ENCODE data around the gene GNAQ.

Gene GNAQ

DNA sequence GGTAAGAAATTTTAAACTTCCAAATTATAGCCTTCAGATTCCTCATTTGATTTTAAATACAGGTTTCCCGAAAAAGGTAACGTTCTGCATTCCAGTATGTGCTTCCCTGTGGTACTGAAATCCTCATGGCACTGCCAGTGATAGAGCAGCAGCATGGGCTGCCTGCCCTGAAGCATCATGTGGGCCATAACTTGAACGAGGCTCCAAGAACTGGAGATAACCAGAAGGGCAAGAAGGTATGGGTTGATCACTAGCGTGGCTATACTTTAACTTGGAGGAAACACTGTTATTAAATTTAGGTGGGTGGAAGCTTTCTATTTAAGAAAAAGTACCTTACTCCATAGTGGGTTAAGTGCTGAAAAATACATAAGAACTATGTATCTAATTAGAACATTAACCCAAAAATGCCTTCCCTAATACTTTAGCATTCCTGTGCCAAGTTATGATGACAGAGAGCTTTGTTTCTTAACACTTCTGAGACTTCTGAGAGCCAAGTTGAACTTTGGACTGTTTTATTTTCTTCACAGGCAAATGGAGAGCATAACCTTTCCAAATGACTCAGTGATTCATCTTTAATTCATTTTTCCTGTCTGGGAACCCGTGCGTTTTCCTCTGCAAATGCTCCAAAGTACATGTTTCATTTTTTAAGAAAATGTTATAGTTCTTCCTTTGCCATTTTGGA is 192.0 kb downstream of the GNAQ start:
- no peak for DNase-seq

DNA sequence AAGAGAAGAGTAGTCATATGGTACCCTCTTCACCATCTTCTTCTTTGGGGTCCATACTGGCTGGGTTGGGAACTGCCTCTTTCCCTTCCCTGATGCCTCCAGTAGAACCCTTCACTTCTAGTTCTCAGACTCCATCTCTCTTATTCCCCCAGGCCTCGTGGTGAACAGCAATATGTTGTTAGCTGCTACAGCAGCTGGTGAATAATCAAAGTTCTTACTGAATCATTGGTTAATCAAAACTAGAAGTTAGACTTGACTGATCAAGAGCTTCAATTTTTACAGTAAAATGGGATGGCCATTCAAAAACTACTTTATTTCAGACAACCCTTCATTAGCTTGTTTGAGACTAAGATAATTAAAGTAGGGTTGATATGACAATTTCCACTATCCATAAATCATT is 192.6 kb downstream of the GNAQ start:
- DNase-seq = no peak

DNA sequence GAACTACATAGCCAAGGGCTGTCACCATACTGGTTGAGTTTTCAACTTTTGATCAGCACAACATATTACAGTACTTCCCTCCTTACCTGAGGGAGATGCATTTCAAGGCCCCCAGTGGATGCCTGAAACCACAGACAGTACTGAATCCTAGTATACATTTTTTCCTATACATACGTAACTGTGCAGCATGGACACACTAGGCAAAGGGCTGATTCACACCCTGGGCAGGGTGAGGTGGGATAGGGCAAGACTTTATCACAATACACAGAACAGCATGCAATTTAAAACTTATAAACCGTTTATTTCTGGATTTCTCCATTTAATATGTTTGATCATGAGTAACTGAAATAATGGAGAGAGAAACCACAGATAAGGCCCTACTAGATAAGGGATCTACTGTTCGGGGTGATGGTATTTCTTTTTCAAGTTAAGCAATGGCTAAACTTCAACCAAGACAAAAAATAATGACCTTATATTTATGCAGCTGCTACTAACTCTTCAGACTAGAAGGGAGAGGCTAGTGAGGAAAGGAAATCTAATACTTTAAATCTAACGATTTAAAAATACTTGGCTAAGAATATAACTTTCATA is 196.6 kb downstream of the GNAQ start:
- DNase-seq = no peak

DNA sequence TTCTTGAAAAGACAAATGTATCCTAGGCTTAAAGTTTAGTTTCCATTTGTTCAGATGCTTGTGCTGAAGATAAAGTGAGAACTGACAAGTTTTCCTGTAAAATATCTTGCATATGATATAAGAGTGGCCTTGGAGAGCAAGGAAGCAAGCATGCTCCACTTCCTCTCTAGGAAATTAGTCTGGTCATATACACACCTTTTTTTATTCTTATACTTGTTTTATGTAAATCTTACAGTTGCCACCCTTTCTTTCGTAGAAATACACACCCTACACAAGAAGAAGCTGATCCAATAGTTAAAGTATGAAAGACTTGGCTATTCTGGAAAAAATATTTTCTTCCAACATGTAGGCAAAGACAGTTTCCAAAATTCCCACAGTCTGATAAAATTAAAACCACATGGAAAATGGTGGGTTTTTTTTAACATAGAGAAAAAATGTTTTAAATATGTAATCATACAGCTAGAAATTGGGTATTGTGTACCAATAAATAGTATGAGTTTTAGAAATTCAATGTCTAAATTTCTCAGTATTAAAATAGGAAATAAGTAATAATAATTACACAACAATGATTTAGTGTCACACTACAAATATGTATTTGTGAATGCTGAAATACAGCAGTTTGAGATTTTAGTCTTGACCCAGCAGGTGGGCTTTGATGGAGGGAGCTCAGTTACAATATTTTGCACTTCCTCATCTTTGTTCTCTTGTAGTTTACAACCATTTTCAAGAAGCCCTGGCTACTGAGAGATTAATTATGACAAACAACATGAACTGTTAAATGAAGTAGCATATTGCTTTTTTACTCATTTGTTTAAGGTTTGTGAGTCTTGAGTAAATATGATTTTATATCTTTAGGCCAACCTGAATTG is 197.8 kb downstream of the GNAQ start:
- peak in 2 of 3 experiments; percentile 34 to 72 for DNase-seq

DNA sequence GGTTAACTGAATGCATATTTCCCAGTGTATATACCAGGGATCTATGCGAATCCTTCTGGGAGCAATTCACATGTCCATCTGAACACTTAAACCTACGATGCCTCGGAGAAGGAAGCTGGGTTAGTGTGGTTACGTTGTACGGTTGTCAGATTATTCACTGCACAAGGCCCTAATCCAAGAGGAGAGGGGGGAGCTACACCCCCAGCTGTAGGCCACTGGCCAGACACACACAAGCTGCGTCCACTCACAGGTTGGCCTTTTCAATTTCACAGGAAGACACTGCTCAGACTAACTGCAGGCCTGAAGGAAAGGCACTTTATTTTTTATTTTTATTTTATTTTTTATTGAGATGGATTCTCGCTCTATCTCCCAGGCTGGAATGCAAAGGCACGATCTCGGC is 199.0 kb downstream of the GNAQ start:
- DNase-seq = no peak

DNA sequence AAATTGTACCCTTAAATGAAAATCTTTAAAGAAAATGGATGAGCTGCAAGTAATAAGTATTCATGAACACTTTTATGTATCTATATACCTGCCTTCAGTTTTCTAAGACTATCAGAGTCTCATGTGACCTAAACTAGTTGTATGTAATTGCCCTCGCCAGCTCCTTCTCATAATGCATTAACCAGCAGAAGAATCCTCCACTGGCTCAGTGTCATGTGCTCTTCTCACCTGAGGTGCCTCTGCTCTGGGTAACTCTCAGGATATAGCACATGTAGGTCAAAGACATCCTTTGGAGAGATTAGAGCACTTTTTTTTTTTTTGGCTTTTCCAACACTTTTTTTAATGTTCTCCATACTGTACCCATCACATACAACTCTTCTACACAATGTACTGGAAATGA is 199.8 kb downstream of the GNAQ start:
- DNase-seq = no peak

DNA sequence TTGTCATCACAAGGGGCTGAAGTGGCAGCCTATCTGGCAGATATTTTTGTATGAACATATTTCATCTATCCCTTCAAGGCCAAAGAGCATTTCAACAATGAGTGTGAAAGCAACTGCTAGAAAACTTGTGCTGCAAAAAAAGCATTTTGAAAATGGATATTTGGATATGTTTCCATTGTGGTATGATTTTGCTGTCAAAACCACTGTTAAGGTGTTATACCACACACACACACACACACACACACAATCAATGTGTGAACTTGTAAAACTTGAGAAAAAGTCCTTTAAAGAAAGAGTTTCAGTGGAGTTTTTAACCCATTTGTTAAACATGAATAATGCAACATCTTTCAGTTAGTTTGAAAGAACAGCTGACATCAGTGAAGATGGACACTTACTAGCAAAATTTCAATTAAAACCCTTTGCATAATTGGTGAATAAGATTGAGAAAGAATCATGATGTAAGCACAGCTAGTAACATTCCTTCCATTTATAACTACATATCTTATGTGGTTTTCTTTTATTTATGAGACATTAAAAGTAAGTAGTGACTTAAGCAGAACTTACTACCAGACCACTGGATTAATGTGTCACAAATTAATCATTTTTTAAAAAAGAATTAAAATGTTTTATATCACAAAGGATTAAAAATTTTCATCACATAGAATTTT is 200.9 kb downstream of the GNAQ start:
- DNase-seq = no peak

DNA sequence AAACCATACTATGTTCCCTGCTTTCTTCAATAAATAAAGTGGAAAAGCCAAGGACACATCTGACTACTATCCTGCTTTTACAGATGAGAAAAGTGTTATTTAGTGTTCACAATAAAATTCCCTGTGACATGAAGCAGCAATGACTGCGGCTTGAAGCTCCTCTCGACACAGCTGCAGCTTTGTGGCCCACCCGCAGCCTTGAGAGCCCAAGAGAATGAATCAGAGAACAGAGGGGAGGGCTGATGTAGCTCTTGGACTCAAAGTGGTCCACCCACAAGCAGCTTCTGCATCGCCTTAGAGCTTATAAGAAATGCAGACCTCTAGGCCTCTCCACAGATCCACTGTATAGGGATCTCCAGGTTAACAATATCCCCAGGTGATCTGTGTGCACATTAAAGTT is 202.2 kb downstream of the GNAQ start:
- no peak for DNase-seq

DNA sequence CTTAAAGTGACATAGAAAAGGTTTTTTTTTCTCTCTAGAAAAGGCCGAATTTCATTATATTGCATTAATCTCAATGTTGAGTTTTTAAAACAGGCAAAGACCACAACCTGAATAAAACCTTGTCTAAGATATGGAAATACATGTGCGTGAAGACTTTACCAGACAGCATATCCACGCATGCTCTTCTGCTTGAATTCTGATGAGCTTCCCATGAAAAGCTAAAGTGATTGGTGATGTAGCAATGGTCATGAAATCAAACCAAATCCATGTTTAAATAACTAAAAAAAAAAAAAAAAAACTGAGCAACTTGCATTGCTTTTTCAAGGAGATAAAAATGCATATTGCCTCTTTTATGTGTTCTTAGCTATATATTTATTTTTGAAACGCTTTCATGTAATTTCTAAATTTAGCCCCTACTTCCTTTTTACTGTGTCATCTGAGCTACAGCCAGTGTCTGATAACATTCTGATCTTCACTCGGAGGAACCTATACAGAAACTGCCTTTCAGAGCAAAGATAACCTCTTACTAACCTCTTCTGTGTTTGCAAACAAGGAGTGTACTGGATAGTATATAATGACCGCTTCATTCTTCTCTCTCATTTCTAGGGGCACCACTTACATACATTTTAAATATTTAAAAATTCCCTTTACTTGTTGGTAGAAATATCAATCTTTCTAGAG is 204.4 kb downstream of the GNAQ start:
- no peak for DNase-seq

DNA sequence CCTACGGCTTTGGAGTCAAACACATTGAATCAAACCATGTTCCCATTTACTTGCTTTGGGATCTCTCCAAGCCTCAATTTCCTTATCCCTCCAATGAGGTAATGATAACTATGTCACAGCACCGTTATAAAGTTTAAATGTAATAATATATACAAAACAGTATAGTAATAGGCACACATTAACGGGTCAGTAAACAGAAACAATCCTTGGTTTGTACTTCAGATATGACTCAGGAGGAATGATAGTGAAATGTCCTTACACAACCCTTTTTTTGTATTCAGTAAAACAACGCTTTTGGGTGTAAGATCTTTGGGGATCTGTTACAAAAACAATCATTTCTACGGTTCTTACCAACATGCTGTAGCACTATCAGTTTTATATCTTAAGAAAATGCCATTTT is 205.0 kb downstream of the GNAQ start:
- DNase-seq = no peak

DNA sequence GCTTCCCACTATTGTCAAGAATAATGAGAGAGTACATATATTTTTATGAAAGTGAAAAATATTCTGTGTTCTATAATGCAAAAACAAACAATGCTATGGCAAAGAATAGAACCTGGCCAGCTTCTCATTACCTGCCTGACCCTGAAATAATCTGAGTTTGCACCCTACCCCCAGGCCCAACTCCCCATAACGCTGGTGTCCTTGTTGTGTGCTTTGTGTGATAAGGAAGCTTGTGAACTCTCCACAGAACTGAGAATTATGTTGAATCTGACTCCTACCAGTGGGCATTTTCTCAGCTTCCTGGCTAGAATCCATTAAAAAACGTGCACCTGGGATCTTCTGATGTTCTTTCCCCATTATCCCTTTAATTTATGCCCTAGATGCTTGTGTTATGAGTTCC is 205.5 kb downstream of the GNAQ start:
- no peak for DNase-seq

DNA sequence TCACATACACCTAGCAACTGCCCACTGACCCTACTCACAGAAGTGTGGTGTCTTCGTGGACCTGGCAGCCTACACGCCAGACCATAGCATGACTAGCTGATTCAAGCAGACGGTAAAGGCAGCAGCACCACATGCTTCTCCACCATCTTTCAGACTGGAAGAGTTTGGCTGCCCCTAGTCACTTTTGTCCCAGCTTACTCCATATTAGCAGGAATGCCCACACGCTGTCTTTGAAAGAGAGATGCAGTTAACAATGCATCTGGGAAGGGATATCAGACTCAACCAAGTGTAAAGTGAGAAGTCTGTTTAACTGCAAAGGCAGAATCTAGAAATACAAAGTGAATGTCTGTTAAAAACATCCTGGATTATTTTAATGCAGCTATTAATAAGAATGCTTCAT is 206.2 kb downstream of the GNAQ start:
- DNase-seq = no peak

DNA sequence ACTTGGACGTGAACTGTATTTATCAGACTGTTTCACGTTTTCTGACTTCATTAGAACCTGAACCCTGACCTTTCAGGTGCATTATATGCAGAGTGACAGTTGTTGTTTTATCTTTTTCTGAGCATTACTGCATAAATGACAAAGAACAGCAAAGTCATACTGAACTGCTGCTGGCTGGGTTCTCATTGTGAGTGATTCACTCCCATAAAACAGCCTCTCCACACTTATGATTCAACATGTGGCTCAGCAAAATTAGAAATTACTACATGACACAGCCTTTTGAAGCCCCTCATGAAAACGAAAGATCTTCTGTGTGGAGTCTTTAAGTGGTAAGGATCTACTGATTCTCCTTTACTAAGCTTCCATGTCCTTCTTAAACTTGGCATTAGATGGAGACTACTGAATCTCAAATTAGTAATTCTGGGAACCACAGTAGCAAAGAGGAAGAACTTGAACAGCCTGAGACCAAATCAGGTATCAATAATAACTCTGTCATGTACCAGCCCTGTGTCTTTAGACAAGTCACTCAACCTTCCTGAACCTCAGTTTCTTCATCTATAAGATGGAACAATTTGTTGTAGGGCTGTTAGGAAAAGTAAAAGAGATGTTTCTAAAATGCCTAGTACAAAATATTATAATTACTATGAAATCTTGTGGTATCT is 211.2 kb downstream of the GNAQ start:
- no peak for DNase-seq

DNA sequence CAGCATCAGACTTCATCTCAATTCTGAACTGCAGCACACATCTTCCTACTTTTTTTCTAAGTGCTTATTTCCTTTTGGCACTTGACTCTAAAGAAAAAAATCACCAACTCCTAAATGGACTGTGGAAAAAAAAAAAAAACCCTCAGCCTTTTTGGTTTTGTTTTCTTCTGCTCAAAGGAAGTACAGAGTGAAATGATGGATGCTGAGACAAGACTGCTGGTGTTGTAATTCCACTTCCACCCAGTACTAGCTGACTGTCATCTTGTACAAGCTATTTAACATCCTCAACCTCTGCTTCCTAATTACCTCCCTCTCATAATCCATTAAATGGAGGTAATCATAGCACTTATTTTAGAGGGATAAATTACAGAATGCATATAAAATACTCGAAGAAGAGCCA is 212.0 kb downstream of the GNAQ start:
- DNase-seq = peak in 1 of 3 experiments; percentile 75

DNA sequence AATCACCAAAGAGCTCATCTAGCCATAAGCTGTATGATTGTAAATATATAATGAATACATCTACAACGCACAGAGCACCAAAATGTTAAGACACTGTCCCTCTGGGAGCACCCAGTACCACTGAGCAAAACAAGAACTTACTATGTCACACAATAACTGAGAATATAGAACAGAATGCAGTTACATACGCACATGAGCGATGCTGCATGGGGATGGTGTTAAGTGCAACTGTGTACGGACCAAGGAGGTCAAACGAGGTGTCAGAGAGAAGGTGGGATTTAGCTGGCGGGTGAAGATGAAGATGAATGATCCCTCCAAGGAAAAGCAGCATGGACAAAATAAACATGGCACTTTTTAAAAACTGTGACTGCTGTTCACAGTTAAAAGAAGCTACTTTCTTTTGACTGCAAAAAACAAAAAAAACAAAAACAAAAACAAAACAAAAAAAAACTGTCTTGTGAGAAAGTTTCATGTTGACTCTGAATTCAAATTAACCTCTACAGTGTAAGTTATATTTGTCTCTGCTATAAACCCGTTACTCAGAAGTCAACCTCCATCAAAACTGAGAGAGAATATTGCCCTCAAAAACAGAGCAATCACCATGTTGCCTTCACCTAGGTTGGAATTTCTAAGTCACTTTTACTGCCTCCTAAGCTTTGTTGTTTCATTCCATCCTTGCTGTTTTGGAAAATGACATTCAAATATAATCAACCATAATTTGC is 213.9 kb downstream of the GNAQ start:
- no peak for DNase-seq

DNA sequence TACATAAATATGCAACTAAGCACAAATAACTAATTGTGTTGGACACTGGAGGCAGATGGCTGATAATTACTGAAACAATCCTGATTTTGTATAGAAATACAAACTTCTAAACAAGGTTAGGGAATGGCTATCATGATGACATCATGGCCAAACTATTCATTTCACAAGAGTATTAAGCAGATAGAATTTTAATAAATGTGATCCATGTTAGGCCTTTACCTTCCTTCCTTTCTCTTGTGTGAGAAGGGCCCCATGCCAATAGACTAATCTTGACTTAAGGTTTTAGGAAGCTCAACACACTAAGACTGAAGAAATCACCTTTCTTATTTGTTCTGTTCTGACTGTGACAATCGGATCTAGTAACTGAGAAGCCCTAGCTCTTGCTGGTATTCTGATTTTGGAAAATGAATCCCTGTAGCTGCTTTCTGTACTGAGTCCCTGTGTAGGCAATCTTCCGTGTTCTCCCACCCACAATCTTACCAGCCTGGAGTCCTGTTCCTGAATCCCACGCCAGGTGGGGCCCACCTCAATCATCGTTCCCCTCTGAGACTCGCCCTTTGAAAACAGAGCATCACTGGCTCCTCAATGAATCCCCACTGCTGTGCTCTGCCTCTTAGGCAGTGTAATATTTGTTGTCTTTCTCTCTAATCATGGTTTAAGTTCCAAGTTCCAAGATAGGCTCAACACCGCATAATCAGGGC is 214.8 kb downstream of the GNAQ start:
- no peak for DNase-seq

DNA sequence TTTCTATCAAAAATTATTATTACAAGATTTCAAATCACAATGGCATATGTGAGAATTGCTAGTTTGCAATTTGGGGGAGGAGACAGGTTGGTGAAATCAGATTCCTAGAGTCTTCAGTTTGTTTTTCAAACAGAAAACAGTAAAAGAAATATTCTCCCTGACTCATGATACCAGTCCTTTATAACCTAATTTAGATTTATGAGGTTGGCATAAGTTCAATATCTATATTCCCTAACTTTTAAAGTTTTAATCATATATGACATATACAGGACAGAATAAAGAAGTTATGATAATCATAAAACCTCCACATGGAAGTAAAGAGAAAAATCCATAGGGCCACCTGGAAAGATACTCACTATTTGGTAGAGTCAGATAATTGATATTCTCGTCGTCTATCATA is 216.4 kb downstream of the GNAQ start:
- DNase-seq = no peak

DNA sequence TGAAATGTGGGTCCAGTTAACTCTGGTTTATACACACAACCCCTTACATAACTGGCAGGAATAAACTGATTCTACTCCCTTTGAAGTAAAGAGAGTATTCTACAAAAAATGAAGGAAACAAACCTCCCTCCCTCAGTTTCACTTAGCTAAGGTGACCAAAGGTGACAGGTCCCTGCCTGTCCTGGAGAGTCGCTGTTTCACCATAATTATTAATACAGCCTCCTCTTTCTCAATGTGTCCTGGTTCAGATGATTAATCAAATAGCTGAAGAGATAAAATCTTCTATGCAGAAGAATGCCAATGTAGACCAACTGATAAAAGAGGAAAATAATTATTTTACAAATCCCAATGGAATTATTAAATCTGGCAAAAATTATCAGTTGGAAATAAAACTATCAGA is 219.8 kb downstream of the GNAQ start:
- DNase-seq = no peak

DNA sequence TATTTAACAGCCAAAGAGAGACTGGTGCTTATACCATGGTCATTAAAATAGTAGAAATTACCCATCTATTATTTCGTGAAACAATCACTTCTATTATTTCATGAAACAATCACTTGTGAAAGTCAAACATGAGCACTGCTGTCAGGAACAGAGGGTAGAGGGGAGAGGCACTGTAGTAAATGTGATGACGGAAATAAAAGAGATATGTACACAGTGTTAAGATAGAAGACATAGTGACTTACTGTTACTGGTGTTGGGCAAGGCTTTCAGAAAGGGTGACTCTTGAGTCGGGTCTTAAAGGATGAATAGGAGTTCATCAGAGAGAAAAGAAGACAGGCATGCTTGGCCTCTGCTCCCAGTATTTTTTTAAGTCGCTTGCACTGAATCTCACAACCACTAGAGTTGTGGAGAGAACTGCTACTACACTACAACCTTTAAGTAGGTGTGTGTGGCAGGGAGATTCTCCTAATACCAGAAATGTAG is 220.9 kb downstream of the GNAQ start:
- DNase-seq = peak in 2 of 3 experiments; percentile 34 to 77

DNA sequence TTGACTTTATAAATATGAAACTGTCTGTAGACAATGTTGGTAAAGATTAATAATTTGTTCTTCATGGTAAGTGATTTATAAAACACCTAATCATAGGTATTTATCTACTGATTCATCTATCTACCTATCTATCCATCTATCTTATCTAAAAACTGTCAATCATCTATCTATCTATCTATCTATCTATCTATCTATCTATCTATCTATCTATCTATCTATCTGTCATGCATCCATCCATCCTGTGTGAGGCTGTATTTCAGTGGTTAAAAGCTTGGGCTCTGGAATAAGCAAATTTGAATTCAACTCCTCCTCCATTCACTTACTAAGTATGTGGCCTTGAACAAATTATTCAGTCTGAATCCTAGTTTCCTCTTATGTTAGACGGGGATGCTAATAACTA is 221.6 kb downstream of the GNAQ start:
- DNase-seq = no peak

DNA sequence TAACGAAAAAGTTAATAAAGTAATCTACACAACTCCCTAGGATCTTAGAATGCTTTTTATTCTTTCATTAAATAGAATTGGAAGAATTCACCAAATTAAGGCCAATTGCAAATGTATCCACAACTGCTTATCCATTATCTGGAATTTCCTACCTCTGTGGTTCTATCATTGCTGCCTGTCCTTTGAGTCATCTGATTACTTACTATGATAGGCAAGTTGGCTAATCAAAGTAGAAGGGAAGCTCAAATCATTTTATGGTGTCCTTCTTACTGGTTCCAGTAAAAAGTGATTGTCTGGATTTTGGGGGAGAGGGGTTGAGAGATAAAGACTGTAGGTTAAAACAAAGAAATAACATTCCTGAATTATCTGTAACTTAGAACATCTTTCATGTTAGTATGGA is 222.1 kb downstream of the GNAQ start:
- no peak for DNase-seq

Measured in NCI-H1417 (cell line).